Neuronal stem cell (in vitro differentiated cells): ENCODE measurements around the gene LARP1B.
A peak's percentile ranks its signal among the peaks of the same experiment; 100 is the strongest.

Experiments
- DNase-seq: peaks from one replicate; pipeline ENCODE4 v3.0.0-alpha.2; 2013; ENCODE audit warnings: low spot score
- H2AFZ ChIP-seq: one replicate; pipeline ENCODE4 v1.6.1; 2013; ENCODE audit warnings: mild to moderate bottlenecking, low read length, inconsistent platforms
- H2AK5ac ChIP-seq: 2 replicates; pipeline ENCODE4 v1.6.1; 2013; ENCODE audit warnings: low read depth, mild to moderate bottlenecking, inconsistent platforms, low read length, moderate library complexity, mixed read lengths
- H2BK120ac ChIP-seq: 2 replicates; pipeline ENCODE4 v1.6.1; 2013; ENCODE audit warnings: low read depth, mild to moderate bottlenecking, inconsistent platforms, low read length, moderate library complexity, mixed read lengths
- H2BK12ac ChIP-seq: one replicate; pipeline ENCODE4 v1.6.1; 2013; ENCODE audit warnings: low read length, inconsistent platforms
- H2BK15ac ChIP-seq: 2 replicates; pipeline ENCODE4 v1.6.1; 2013; ENCODE audit warnings: mild to moderate bottlenecking, low read length, inconsistent platforms, mixed read lengths
- H2BK5ac ChIP-seq: one replicate; pipeline ENCODE4 v1.6.1; 2013; ENCODE audit warnings: inconsistent platforms, mild to moderate bottlenecking, low read length, moderate library complexity
- H3K14ac ChIP-seq: one replicate; pipeline ENCODE4 v1.6.1; 2013; ENCODE audit warnings: low read length, inconsistent platforms
- H3K18ac ChIP-seq: 2 replicates; pipeline ENCODE4 v1.6.1; 2013; ENCODE audit warnings: low read length, inconsistent platforms
- H3K23ac ChIP-seq: 2 replicates; pipeline ENCODE4 v1.6.1; 2013; ENCODE audit warnings: low read depth, mild to moderate bottlenecking, mixed read lengths, low read length, inconsistent platforms; ENCODE audit not compliant: poor library complexity
- H3K27ac ChIP-seq: replicated peaks from 3 replicates; pipeline ENCODE4 v1.5.1; 2013; ENCODE audit warnings: low read length, inconsistent platforms
- H3K27me3 ChIP-seq, 3 experiments: 2 replicates each; pipeline ENCODE4 v1.6.1; 2013; ENCODE audit warnings: low read length in 3 of 3, mild to moderate bottlenecking in 2 of 3, inconsistent platforms in 1 of 3, low read depth in 1 of 3, mixed read lengths in 1 of 3, moderate library complexity in 1 of 3; ENCODE audit not compliant: control insufficient read depth in 3 of 3, insufficient read depth in 3 of 3
- H3K36me3 ChIP-seq, 2 donors: replicated peaks in 1 of 2; 2 replicates each; pipeline ENCODE4 v1.6.1; 2013; ENCODE audit warnings: low read length in 2 of 2; ENCODE audit not compliant: control insufficient read depth in 2 of 2, insufficient read depth in 2 of 2
- H3K4ac ChIP-seq: 2 replicates; pipeline ENCODE4 v1.6.1; 2013; ENCODE audit warnings: inconsistent platforms, mild to moderate bottlenecking, low read length, moderate library complexity
- H3K4me1 ChIP-seq, 2 donors: 1 replicate in 1 of 2; 2 replicates in 1 of 2; pipeline ENCODE4 v1.6.1; 2013; ENCODE audit warnings: low read length in 2 of 2, low read depth in 1 of 2; ENCODE audit not compliant: control insufficient read depth in 2 of 2, insufficient read depth in 1 of 2
- H3K4me2 ChIP-seq: one replicate; pipeline ENCODE4 v1.6.1; 2013; ENCODE audit warnings: mild to moderate bottlenecking, low read length, inconsistent platforms; ENCODE audit not compliant: insufficient read depth, poor library complexity, severe bottlenecking
- H3K4me3 ChIP-seq, 2 donors: 2 replicates each; pipeline ENCODE4 v1.5.1; 2013; ENCODE audit warnings: low read length in 2 of 2, mild to moderate bottlenecking in 2 of 2, inconsistent platforms in 1 of 2, moderate library complexity in 1 of 2
- H3K79me1 ChIP-seq: one replicate; pipeline ENCODE4 v1.6.1; 2013; ENCODE audit warnings: low read depth, mild to moderate bottlenecking, inconsistent platforms, low read length, moderate library complexity
- H3K9ac ChIP-seq: one replicate; pipeline ENCODE4 v1.6.1; 2013; ENCODE audit warnings: mild to moderate bottlenecking, low read depth, low read length, inconsistent platforms; ENCODE audit not compliant: poor library complexity
- H3K9me3 ChIP-seq, 2 donors: replicated peaks in 1 of 2; 2 replicates each; pipeline versions ENCODE3 to v1.6.1; 2013; ENCODE audit warnings: low read length in 2 of 2, mild to moderate bottlenecking in 2 of 2, inconsistent platforms in 1 of 2, low read depth in 1 of 2, mixed read lengths in 1 of 2, moderate library complexity in 1 of 2; ENCODE audit not compliant: control insufficient read depth in 2 of 2, insufficient read depth in 1 of 2
- H4K8ac ChIP-seq: one replicate; pipeline ENCODE4 v1.6.1; 2013; ENCODE audit warnings: low read depth, mild to moderate bottlenecking, inconsistent platforms, low read length, moderate library complexity
- H4K91ac ChIP-seq: one replicate; pipeline ENCODE4 v1.6.1; 2013; ENCODE audit warnings: low read length, low read depth, mild to moderate bottlenecking, inconsistent platforms; ENCODE audit not compliant: poor library complexity
- WGBS, 2 donors: extraction: QIAGEN DNeasy Blood & Tissue Kit; methylation state at CpG; one replicate each; pipeline ENCODE4 v1.1.7; 2013; ENCODE audit warnings: missing lambda C conversion rate in 2 of 2, mixed read lengths in 1 of 2; ENCODE audit not compliant: insufficient read length in 2 of 2, insufficient replicate concordance in 1 of 2; ENCODE audit errors: extremely low coverage in 2 of 2; 5-methylcytosine and 5-hydroxymethylcytosine counted together

The LARP1B gene

GRCh38 chr4:128176643-128177042 is 115.5 kb downstream of the LARP1B start:
- Histone ChIP-seq H3K36me3 (no peaks in the 10 kb centered on the region), H4K8ac (no peak overlapping the region), H2BK15ac (no peak overlapping the region), H3K9ac (no peak overlapping the region), H3K4me3 (no peak overlapping the region), H2BK120ac (no peak overlapping the region), H3K14ac (no peak overlapping the region), H2BK5ac (no peak overlapping the region), H3K4ac (no peak overlapping the region), H3K27me3 (no peaks in the 10 kb centered on the region), H3K4me2 (no peak overlapping the region), H3K18ac (no peak overlapping the region), H3K79me1 (no peaks in the 10 kb centered on the region), H2AK5ac (no peak overlapping the region), H2AFZ (no peak overlapping the region), H3K23ac (no peak overlapping the region), H3K4me1 (no peaks in the 10 kb centered on the region), H3K9me3 (no peaks in the 10 kb centered on the region), H3K27ac (no peak overlapping the region), H2BK12ac (no peak overlapping the region), H4K91ac (no peak overlapping the region)
- no peak for DNase-seq
- WGBS, 2 donors, result no CpG with 5 or more reads among the region's 1 CpG

DNA sequence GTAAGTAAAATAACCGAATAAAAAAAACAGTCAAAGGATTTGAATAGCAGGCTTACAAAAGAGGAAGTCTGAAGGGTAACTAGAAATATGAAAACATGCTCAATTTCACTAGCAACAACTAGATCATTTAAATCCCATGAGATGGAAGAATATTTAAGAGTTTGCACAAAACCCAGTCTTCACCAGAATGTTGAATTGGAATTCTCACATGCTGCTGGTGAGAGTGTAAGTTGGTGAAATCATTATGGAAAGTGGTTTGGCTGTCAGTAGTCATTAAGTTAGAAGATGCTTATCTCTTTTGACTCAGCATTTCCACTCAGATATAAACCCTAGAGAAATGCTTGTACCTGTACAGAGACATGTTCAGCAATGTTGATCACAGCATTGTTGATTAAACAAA is 116.4 kb downstream of the LARP1B start:
- H3K9ac ChIP-seq, result no peak overlapping the region
- no CpG with 5 or more reads among the region's 1 CpG for WGBS, 2 donors

DNA sequence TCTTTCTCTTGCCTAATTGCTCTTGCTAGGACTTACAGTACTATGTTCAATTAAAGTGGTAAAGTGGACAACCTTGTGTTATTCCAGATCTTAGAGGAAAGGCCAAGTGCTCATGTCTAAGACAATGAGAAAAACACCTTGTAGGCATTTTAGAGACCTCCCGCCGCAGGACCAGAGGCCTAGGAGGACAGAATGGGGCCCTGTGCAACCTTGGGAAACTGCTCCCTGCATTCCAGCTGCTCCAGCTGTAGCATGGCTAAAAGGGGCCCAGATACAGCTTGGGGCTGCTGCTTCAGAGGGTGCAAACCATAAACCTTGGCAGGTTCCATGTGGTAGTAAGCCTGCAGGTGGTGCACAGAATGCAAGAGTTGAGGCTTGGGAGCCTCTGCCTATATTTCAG is 125.5 kb downstream of the LARP1B start:
- no peak overlapping the region for H3K27ac ChIP-seq
- no peak overlapping the region for H2BK15ac ChIP-seq
- no peak overlapping the region for H2AFZ ChIP-seq
- no peak overlapping the region for H2AK5ac ChIP-seq
- peaks cover 0 to 24% of the 10 kb centered on the region in 2 donors for H3K9me3 ChIP-seq
- H3K36me3 ChIP-seq, result peaks cover 0 to 4% of the 10 kb centered on the region in 2 donors
- H3K4me1 ChIP-seq, result no peaks in the 10 kb centered on the region
- H3K4me3 ChIP-seq, result no peak overlapping the region
- H3K27me3 ChIP-seq, result no peaks in the 10 kb centered on the region
- H2BK120ac ChIP-seq, result no peak overlapping the region
- H4K8ac ChIP-seq, result no peak overlapping the region
- WGBS, 2 donors, result no CpG with 5 or more reads among the region's 2 CpGs
- H2BK5ac ChIP-seq, result no peak overlapping the region
- no peak for DNase-seq
- no peak overlapping the region for H3K9ac ChIP-seq
- H4K91ac ChIP-seq, result no peak overlapping the region
- H3K4me2 ChIP-seq, result no peak overlapping the region
- H2BK12ac ChIP-seq, result no peak overlapping the region
- H3K14ac ChIP-seq, result no peak overlapping the region
- H3K23ac ChIP-seq, result no peak overlapping the region
- H3K79me1 ChIP-seq, result no peaks in the 10 kb centered on the region
- H3K18ac ChIP-seq, result no peak overlapping the region
- H3K4ac ChIP-seq, result no peak overlapping the region

More for the DNA sequence above, 116.4 kb downstream of the LARP1B start:
- DNase-seq, result no peak
- Histone ChIP-seq H3K4me1 (no peaks in the 10 kb centered on the region), H3K4ac (no peak overlapping the region), H2BK15ac (no peak overlapping the region), H3K36me3 (no peaks in the 10 kb centered on the region), H4K91ac (no peak overlapping the region), H3K23ac (no peak overlapping the region), H3K79me1 (no peaks in the 10 kb centered on the region), H3K4me2 (no peak overlapping the region), H2AK5ac (no peak overlapping the region), H2AFZ (no peak overlapping the region), H3K18ac (no peak overlapping the region), H3K27ac (no peak overlapping the region), H3K9me3 (no peaks in the 10 kb centered on the region), H4K8ac (no peak overlapping the region), H2BK12ac (no peak overlapping the region), H3K4me3 (no peak overlapping the region), H3K27me3 (no peaks in the 10 kb centered on the region), H3K14ac (no peak overlapping the region), H2BK120ac (no peak overlapping the region), H2BK5ac (no peak overlapping the region)

DNA sequence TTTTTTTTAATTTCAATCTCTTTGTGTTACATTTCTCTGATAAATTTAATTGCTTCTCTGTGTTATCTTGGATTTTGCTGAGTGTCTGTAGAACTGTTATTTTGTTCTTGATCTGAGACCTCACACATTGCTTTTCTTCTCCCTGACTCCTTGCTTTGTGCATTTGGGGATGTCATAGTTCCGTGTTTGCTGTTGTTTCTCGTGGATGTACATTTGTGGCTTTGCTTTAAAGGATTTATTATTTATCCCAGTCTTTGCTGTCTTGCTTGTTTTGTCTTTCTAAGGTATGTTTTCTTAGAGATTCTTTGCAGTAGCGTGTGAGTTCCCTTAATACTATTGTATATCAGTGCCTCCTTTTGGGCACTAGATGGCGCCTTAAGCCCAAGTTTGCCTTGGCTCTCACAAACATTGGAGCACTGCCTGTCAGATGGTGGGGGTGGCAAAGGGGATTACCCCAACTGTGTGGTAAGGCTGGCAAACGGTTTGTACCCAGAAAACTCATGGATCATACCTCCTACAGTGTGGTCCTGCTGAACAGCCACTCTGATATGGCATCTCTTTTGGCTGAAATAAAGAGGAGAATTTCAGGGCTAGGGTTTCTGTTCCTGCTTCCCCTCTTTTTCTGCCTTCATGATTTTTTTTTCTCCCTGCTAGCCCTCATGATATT is 130.1 kb downstream of the LARP1B start:
- H2BK120ac ChIP-seq, result no peak overlapping the region
- H3K14ac ChIP-seq, result no peak overlapping the region
- H2BK12ac ChIP-seq, result no peak overlapping the region
- H3K9me3 ChIP-seq, result peaks cover 0 to 12% of the 10 kb centered on the region in 2 donors
- H2BK15ac ChIP-seq, result no peak overlapping the region
- H4K91ac ChIP-seq, result no peak overlapping the region
- no peak overlapping the region for H3K9ac ChIP-seq
- H2AK5ac ChIP-seq, result no peak overlapping the region
- H3K27me3 ChIP-seq, result no peaks in the 10 kb centered on the region
- no peak overlapping the region for H3K4ac ChIP-seq
- no peak overlapping the region for H3K27ac ChIP-seq
- no peaks in the 10 kb centered on the region for H3K79me1 ChIP-seq
- no peaks in the 10 kb centered on the region for H3K4me1 ChIP-seq
- no CpG with 5 or more reads among the region's 5 CpGs for WGBS, 2 donors
- H4K8ac ChIP-seq, result no peak overlapping the region
- no peak overlapping the region for H3K4me2 ChIP-seq
- H3K4me3 ChIP-seq, result no peak overlapping the region
- no peaks in the 10 kb centered on the region for H3K36me3 ChIP-seq
- H3K18ac ChIP-seq, result no peak overlapping the region
- peak; percentile 64 for DNase-seq
- H2AFZ ChIP-seq, result peak overlapping the region; percentile 10
- no peak overlapping the region for H2BK5ac ChIP-seq
- no peak overlapping the region for H3K23ac ChIP-seq
